HepG2 (cell line): ENCODE results near the gene CHST6. TPM values are rescaled to one million over a fixed set of nuclear protein-coding genes. Genes with fewer than 3 reads are reported as not detected.

Source experiments
- ADNP ChIP-seq: sonication (generic); formaldehyde crosslinking; IDR thresholded peaks from 2 replicates; pipeline ENCODE4 v1.4.0; 2020; ENCODE audit warnings: missing genetic modification reagents
- ARID5B ChIP-seq: IDR thresholded peaks from 2 replicates; pipeline ENCODE4 v1.4.0; 2020; ENCODE audit warnings: mild to moderate bottlenecking, missing genetic modification reagents
- FOSL1 ChIP-seq: sonication (generic); formaldehyde crosslinking; IDR thresholded peaks from 2 replicates; pipeline ENCODE4 v1.9.0; 2021; ENCODE audit warnings: missing genetic modification reagents, borderline replicate concordance
- FOXA3 ChIP-seq: IDR thresholded peaks from 2 replicates; pipeline ENCODE4 v1.6.1; 2016; ENCODE audit warnings: missing genetic modification reagents, missing compliant biosample characterization
- FOXC1 ChIP-seq: sonication (generic); formaldehyde crosslinking; IDR thresholded peaks from 2 replicates; pipeline ENCODE4 v1.8.0; 2022; ENCODE audit warnings: mild to moderate bottlenecking, missing genetic modification reagents, borderline replicate concordance
- FOXK2 ChIP-seq: fragments of 450-650 bp; IDR thresholded peaks from 2 replicates; pipeline ENCODE4 v1.6.1; 2016
- MED13 ChIP-seq: sonication (generic); formaldehyde crosslinking; IDR thresholded peaks from 2 replicates; pipeline ENCODE4 v1.5.0; 2020; ENCODE audit warnings: missing genetic modification reagents
- MIXL1 ChIP-seq: IDR thresholded peaks from 2 replicates; pipeline ENCODE4 v1.6.1; 2016
- NFIC ChIP-seq: IDR thresholded peaks from 2 replicates; pipeline ENCODE4 v1.6.1; 2012; ENCODE audit warnings: mild to moderate bottlenecking, low read length, inconsistent platforms
- ONECUT2 ChIP-seq: sonication (generic); formaldehyde crosslinking; IDR thresholded peaks from 2 replicates; pipeline ENCODE4 v1.4.0; 2020; ENCODE audit warnings: missing genetic modification reagents
- RAD51 ChIP-seq: fragments of 450-650 bp; IDR thresholded peaks from 2 replicates; pipeline ENCODE4 v1.6.1; 2016; ENCODE audit warnings: borderline replicate concordance
- SAP130 ChIP-seq: IDR thresholded peaks from 2 replicates; pipeline ENCODE4 v1.6.1; 2016; ENCODE audit warnings: low read depth
- TIGD3 ChIP-seq: sonication (generic); formaldehyde crosslinking; IDR thresholded peaks from 2 replicates; pipeline ENCODE4 v1.5.1; 2020; ENCODE audit warnings: mild to moderate bottlenecking, missing genetic modification reagents, borderline replicate concordance
- ZBTB25 ChIP-seq: IDR thresholded peaks from 2 replicates; pipeline ENCODE4 v1.6.1; 2018; ENCODE audit warnings: missing genetic modification reagents
- ZBTB42 ChIP-seq: sonication (generic); formaldehyde crosslinking; IDR thresholded peaks from 2 replicates; pipeline ENCODE4 v1.5.0; 2020; ENCODE audit warnings: mild to moderate bottlenecking, missing genetic modification reagents
- ZNF362 ChIP-seq: sonication (generic); formaldehyde crosslinking; IDR thresholded peaks from 2 replicates; pipeline ENCODE4 v1.4.0; 2020; ENCODE audit warnings: missing genetic modification reagents, mild to moderate bottlenecking, borderline replicate concordance
- ZNF441 ChIP-seq: sonication (generic); formaldehyde crosslinking; IDR thresholded peaks from 2 replicates; pipeline ENCODE4 v1.7.0; 2021; ENCODE audit warnings: missing genetic modification reagents, borderline replicate concordance
- ZNF577 ChIP-seq: sonication (generic); formaldehyde crosslinking; IDR thresholded peaks from 2 replicates; pipeline ENCODE4 v1.4.0; 2020; ENCODE audit warnings: mild to moderate bottlenecking, low read depth, missing genetic modification reagents, borderline replicate concordance
- ZNF609 ChIP-seq: sonication (generic); formaldehyde crosslinking; IDR thresholded peaks from 2 replicates; pipeline ENCODE4 v1.4.0; 2020; ENCODE audit warnings: mild to moderate bottlenecking, missing genetic modification reagents, borderline replicate concordance
- ZSCAN21 ChIP-seq: sonication (generic); formaldehyde crosslinking; IDR thresholded peaks from 2 replicates; pipeline ENCODE4 v1.8.0; 2022; ENCODE audit warnings: mild to moderate bottlenecking, missing genetic modification reagents, moderate library complexity, borderline replicate concordance
- polyA plus RNA-seq, 8 experiments: library from polyadenylated mRNA; depleted of rRNA in 3 of 8; stranded (reverse) in 7 of 8; unstranded in 1 of 8; fragments of >200 nt; fragmentation: Illumina TruSeq in 4 of 8; extraction: Trizol in 4 of 8; gene quantifications; 2 replicates each; pipeline versions ENCODE4 v1.2.1 to v1.2.3, GENCODE V29; 2011 to 2016; ENCODE audit warnings: low read depth in 4 of 8, missing spikeins in 1 of 8, mixed read lengths in 1 of 8; ENCODE audit not compliant: insufficient read depth in 1 of 8
- total RNA-seq, 5 experiments: library from RNA; depleted of rRNA; stranded (reverse); fragments of >200 nt; fragmentation: Illumina TruSeq; extraction: Trizol; gene quantifications; 2 replicates each; pipeline ENCODE4 v1.2.3, GENCODE V29; 2016; ENCODE audit warnings: low read depth in 1 of 5

The CHST6 gene
- total and polyA plus RNA-seq, 2 of the 13 experiments (the other 11 are each of a cell fraction or from before 2014, with no cell fraction given), result 0.18 to 0.91 TPM

- TF ChIP-seq FOXA3 (peak; percentile 79), ZNF609 (CRISPR knock-in tag) (no peak), ZBTB25 (CRISPR knock-in tag) (no peak), ONECUT2 (CRISPR knock-in tag) (peak; percentile 97), FOSL1 (CRISPR knock-in tag) (no peak), ARID5B (peak; percentile 54), NFIC (no peak), ZBTB42 (CRISPR knock-in tag) (no peak), MIXL1 (peak; percentile 60; the same call in 1 of the 2 replicates), FOXK2 (no peak), ZNF362 (no peak), FOXC1 (CRISPR knock-in tag) (no peak), MED13 (CRISPR knock-in tag) (no peak), RAD51 (no peak), SAP130 (0 out of 2 replicates have a peak, but pooled peaks have one; percentile 12), ADNP (CRISPR knock-in tag) (no peak), ZNF441 (CRISPR knock-in tag) (no peak), ZNF577 (CRISPR knock-in tag) (no peak), TIGD3 (CRISPR knock-in tag) (no peak), ZSCAN21 (no peak)
Measured at GRCh38 chr16:75446416-75446815, 48.8 kb downstream of the CHST6 start (continued).
